ENCODE results near the gene EVC. TPM values are rescaled to one million over a fixed set of nuclear protein-coding genes. Genes with fewer than 3 reads are reported as not detected.

EVC gene
- total RNA-seq, 2 experiments from 2014 or later: 0.69 to 1.3 TPM

DNA sequence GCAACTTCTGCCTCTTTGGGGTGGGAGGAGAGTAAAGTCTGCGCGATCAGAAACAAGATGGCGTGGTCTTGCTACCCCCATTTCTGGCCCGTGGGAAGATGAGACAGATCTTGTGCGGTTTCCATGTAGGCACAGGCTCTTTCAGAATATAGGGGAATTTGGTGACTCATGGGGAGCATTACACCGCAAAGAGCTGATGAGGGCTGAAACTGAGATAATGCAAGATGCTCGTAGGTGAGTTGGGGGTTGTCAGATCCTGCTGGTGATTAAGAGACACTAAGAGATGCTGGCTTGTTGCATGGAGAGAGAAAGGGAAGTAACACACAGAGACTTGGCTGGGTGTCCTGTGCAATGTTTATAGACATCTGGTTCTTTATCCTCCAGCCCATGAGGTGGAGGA, 1.5 kb downstream of the EVC start:
- DNase-seq: no peak
- H3K27ac Mint-ChIP-seq: no peak overlapping the region
- H3K9me3 Mint-ChIP-seq: peaks cover 14% of the 10 kb centered on the region
- no peaks in the 10 kb centered on the region for H3K36me3 Mint-ChIP-seq (ENCODE audit: low read depth)
- no peak overlapping the region for H3K4me3 Mint-ChIP-seq
- peaks cover 38% of the 10 kb centered on the region for H3K27me3 Mint-ChIP-seq
- ChIA-PET POLR2A (no interaction called here), CTCF (interaction anchor here (0.7 to 1.1 kb wide), 2 partner anchors 10 to 183 kb away, joined by 3 read pairs; no protein-coding TSS in a partner anchor)
- peaks cover 5% of the 10 kb centered on the region for H3K4me1 Mint-ChIP-seq

DNA sequence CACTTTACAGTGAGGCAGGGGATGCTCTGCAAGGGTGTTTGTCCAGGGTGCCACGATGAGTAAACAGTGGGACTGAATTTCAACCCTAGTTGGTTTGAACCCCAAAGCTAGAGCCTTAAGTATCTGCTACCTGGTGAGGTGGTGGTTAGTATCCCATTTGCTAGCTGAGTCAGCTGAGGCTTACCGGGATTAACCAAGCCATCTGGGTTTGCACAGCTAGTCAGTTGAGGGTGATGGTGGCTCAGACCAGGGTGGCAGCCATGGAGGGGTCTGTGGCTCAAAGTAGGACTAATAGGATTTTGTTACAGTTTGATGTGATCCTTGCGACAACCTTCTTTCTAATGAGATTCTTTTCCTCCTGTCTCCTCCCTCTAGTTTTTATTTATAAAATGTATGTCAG, 1.9 kb downstream of the EVC start:
- DNase-seq: no peak
- peaks cover 34% of the 10 kb centered on the region for H3K27me3 Mint-ChIP-seq
- ChIA-PET CTCF (interaction anchor here (0.7 to 1.1 kb wide), 2 partner anchors 10 to 183 kb away, joined by 3 read pairs; no protein-coding TSS in a partner anchor), POLR2A (no interaction called here)
- H3K4me1 Mint-ChIP-seq: peaks cover 5% of the 10 kb centered on the region
- peaks cover 14% of the 10 kb centered on the region for H3K9me3 Mint-ChIP-seq
- H3K36me3 Mint-ChIP-seq (ENCODE audit: low read depth): no peaks in the 10 kb centered on the region
- H3K27ac Mint-ChIP-seq: no peak overlapping the region
- no peak overlapping the region for H3K4me3 Mint-ChIP-seq

DNA sequence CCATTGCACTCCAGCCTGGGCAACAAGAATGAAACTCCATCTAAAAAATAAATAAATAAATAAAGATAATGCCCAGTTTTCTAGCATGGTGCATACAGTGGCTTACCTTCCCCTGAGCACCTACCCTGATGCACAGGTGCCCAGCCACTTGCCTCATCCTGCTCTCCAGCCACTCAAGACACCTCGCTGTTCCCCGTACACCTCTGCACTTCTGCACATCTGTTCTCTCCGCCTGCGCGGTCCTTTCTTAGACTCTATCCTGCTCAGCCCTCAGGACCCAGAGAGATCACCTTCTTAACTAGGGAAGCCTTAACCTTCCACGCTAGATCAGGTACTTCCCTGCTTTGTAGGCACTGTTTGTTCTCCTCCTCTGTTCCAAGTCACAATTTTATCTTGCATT, 2.9 kb downstream of the EVC start:
- Mint-ChIP-seq H3K4me1 (peaks cover 5% of the 10 kb centered on the region), H3K27ac (no peak overlapping the region), H3K9me3 (peaks cover 14% of the 10 kb centered on the region), H3K27me3 (peaks cover 31% of the 10 kb centered on the region), H3K36me3 (ENCODE audit: low read depth) (no peaks in the 10 kb centered on the region), H3K4me3 (no peak overlapping the region)
- ChIA-PET POLR2A (interaction anchor here (0.6 kb wide), 1 partner anchor 1383 kb away, joined by 5 read pairs; no protein-coding TSS in a partner anchor), CTCF (no interaction called here)
- DNase-seq: no peak

DNA sequence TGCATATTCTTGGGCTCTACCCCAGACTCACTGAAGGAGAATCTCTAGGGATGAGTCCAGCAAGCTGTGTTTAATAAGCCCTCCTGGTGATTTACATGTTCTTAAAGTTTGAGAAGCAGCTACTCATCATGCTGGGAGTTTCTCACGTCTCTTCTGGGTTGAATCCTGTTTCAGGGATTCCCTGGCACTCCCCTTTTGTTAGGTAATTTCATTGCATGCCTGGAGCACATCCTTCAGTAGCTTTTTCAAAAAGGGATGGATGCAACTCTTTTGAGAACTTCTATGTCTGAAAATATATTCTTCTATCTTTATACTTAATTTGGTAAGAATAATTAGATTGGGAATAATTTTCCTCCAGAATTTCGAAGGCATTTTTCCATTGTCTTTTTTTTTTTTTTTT, 4.4 kb downstream of the EVC start:
- no peak overlapping the region for H3K27ac Mint-ChIP-seq
- no peaks in the 10 kb centered on the region for H3K36me3 Mint-ChIP-seq (ENCODE audit: low read depth)
- no peak for DNase-seq
- ChIA-PET CTCF (no interaction called here), POLR2A (no interaction called here)
- peaks cover 14% of the 10 kb centered on the region for H3K9me3 Mint-ChIP-seq
- peaks cover 21% of the 10 kb centered on the region for H3K27me3 Mint-ChIP-seq
- peaks cover 5% of the 10 kb centered on the region for H3K4me1 Mint-ChIP-seq
- H3K4me3 Mint-ChIP-seq: no peak overlapping the region

DNA sequence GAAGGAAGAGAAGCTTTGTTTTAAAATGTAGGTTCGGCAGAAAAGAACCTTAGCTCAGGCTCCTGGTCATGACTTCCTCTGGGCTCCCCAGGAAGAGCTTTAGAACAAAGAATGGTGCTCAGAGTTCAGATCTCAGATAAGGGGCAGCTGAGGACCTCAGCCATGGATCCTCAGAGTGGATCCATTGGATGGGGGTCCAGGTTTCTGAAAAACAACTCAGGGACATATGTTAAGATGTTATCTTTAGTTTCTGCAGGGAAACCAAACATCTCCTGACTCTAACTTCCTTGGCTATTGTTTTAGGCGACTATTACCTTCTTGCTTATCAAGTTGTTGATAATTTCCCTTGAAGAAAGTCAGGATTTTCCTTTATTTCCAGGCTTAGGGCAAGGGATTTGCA, 5.4 kb downstream of the EVC start:
- ChIA-PET CTCF (no interaction called here), POLR2A (no interaction called here)
- no peak overlapping the region for H3K4me3 Mint-ChIP-seq
- H3K27me3 Mint-ChIP-seq: peaks cover 14% of the 10 kb centered on the region
- H3K36me3 Mint-ChIP-seq (ENCODE audit: low read depth): no peaks in the 10 kb centered on the region
- H3K4me1 Mint-ChIP-seq: peaks cover 1% of the 10 kb centered on the region
- no peak overlapping the region for H3K27ac Mint-ChIP-seq
- peaks cover 14% of the 10 kb centered on the region for H3K9me3 Mint-ChIP-seq
- no peak for DNase-seq

DNA sequence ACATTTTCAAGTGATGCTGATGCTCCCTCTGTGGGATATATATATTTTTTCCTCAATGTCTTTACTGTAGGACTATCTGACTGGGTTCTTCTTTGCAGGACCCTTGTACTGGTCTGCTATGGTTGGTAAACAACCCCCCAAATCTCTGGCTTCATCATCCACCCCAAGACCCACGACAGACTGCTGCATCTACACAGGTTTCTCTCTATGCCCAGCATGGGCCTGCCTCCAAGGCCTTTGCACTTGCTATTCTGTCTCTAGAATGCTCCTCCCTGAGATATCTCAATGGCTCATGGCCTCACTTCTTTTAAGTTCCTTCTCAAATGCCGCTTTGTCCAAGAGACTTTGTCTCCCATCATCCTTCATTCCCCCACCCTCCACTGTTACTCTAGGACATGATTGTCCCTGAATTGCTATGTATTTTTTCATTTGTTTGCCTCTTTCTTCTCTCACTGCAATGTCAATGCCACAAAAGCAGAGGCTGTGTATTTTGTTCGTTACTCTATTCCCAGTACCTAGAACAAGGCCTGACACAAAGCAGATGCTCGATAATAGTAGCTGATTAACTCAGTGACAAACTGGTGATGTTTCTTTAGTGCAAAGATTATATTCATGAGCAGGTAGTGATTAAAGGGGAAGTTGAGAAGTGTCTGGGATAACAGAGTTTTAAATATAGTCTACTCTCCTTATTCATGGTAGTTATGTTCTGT, 6.6 kb downstream of the EVC start:
- Mint-ChIP-seq H3K36me3 (ENCODE audit: low read depth) (no peaks in the 10 kb centered on the region), H3K4me1 (no peaks in the 10 kb centered on the region), H3K4me3 (no peak overlapping the region), H3K27me3 (peaks cover 4% of the 10 kb centered on the region), H3K27ac (no peak overlapping the region), H3K9me3 (peaks cover 11% of the 10 kb centered on the region)
- ChIA-PET POLR2A (no interaction called here), CTCF (no interaction called here)
- DNase-seq: no peak

DNA sequence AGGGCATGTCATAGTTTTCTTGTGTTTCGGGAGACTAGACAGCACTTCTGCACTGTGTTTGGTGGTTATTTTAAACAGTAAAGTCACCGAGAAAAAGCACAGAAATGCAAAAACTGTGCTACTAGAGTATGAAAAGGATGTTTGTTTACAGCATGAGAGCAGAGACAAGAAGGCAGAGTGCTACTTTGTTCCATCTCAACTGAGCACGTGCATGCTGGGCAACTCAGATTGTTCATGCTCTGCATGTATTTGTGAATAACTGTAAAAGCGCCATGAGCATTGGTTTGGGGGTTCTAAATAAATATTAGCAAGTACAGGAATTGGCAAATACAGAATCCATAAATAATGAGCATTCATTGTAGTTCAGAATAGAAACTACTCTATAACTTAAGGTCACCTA, 7.4 kb downstream of the EVC start:
- Mint-ChIP-seq H3K4me1 (no peaks in the 10 kb centered on the region), H3K36me3 (ENCODE audit: low read depth) (no peaks in the 10 kb centered on the region), H3K27ac (no peak overlapping the region), H3K4me3 (no peak overlapping the region), H3K9me3 (peaks cover 11% of the 10 kb centered on the region), H3K27me3 (no peaks in the 10 kb centered on the region)
- ChIA-PET POLR2A (no interaction called here), CTCF (no interaction called here)
- no peak for DNase-seq

DNA sequence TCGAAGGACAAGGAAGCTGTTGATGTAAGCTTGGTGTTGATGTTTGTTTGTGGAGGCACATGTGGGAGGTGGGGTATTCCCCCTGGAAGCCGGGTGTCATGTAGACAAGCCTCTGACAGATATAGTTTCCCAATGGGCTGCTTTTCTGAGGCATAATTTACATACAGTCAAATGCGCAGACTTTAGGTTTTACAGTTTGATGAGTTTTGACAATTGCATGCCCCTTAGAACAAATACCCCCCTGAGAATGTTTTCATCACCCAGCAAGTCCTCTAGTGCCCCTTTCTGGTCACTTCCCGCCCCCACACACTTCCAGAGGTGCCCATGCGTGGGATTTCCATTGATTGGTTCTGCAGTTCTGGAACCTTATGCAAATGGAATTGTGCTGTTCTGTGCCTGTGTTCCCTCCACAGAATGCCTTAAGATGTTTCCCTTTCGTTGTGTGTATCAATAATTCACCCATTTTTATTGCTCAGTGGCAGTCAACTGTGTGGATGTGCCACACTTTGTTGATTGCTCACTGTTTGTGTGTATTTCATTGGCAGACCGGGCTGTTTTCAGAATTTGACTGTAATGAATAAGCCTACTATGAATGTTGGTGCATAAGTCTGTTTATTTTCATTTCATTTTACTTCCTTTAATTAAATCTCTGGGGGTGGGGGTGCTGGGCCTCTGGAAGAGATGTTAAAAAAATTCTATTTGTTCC, 8.5 kb downstream of the EVC start:
- H3K9me3 Mint-ChIP-seq: peaks cover 6% of the 10 kb centered on the region
- H3K27me3 Mint-ChIP-seq: no peaks in the 10 kb centered on the region
- no peak overlapping the region for H3K4me3 Mint-ChIP-seq
- no peak for DNase-seq
- H3K27ac Mint-ChIP-seq: no peak overlapping the region
- H3K36me3 Mint-ChIP-seq (ENCODE audit: low read depth): no peaks in the 10 kb centered on the region
- H3K4me1 Mint-ChIP-seq: no peaks in the 10 kb centered on the region
- CTCF ChIA-PET: no interaction called here
- POLR2A ChIA-PET: no interaction called here

DNA sequence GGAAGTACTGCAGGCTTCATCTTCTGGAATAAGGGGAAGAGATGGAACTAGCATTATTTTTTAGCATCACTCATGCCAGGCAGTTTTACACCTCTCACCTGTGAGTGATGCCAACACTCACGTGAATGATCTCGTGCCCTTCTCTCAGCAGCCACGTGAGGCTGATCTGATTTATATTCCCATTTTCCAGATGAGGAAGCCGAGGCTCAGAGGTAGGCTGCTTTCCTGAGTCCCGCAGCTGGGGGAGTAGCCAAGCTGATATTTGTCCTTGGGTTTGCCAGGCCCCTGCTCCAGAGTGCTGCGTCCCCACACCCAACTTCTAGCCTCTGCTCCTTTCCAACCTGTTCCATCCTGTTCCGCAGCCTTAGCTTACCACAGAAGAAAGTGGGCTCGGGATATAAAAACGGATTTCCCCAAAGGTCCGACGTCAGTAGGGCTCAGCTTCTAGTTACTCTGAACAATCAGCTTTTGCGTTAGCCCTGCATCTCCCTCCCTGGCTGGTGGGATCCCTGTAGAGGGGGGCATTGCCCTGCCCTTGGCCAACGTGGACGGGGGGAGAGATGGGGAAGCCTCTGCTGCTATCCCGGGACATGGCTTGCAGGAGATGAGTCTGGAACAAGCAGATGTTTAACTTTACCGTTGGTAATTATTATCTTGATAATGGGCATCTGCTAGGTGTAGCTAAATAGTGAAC, 9.3 kb downstream of the EVC start:
- H3K36me3 Mint-ChIP-seq (ENCODE audit: low read depth): no peaks in the 10 kb centered on the region
- CTCF ChIA-PET: no interaction called here

DNA sequence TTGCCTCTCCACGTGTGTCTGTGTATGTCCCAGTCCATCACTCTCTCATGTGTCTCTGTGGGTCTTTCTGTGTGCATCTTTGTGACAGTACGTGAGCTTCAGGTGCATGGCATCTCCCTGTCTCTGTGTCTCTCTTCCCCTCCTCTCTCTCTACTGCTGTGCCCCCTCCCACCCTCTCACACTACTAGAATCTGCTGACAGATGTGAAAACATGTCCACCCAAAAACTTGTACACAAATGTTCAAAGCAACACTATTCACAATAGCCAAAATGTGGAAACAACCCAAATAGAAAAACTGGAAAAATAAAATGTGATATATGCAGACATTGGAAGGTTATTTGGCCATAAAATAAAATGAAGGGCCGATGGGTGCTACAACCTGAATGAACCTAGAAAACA, 10.0 kb downstream of the EVC start:
- CTCF ChIA-PET: no interaction called here
- POLR2A ChIA-PET: interaction anchor here (0.6 kb wide), 1 partner anchor 1030 kb away, joined by 3 read pairs; no protein-coding TSS in a partner anchor

More for the DNA sequence above, 9.3 kb downstream of the EVC start:
- no peak for DNase-seq
- H3K27me3 Mint-ChIP-seq: no peaks in the 10 kb centered on the region
- no peak overlapping the region for H3K4me3 Mint-ChIP-seq
- H3K27ac Mint-ChIP-seq: no peak overlapping the region
- H3K9me3 Mint-ChIP-seq: peaks cover 1% of the 10 kb centered on the region
- H3K4me1 Mint-ChIP-seq: no peaks in the 10 kb centered on the region
- POLR2A ChIA-PET: no interaction called here

DNA sequence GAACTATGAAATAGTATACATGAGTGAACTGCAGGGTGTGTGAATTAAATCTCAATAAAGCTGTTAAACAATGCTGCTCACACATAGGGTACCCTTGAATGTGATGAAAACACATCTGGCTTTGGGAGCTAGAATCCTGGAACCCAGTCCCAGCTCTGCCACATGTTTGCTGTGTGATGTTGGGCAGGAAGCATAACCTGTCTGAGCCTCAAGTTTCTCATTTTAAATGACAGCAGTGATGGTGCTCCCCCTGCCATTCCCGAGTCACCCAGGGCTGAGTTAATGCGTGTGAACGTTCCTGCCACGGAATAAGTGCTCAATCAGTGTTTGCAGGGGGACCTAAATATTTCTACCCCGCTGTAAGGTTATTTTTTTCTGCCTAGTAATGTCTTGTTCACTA, 10.9 kb downstream of the EVC start:
- Mint-ChIP-seq H3K27ac (no peak overlapping the region), H3K9me3 (no peaks in the 10 kb centered on the region), H3K27me3 (no peaks in the 10 kb centered on the region), H3K4me1 (no peaks in the 10 kb centered on the region), H3K36me3 (ENCODE audit: low read depth) (no peaks in the 10 kb centered on the region), H3K4me3 (no peak overlapping the region)
- ChIA-PET CTCF (interaction anchor here (1.3 kb wide), 1 partner anchor 9 kb away, joined by 3 read pairs; no protein-coding TSS in a partner anchor), POLR2A (no interaction called here)
- no peak for DNase-seq

More for the DNA sequence above, 10.0 kb downstream of the EVC start:
- no peaks in the 10 kb centered on the region for H3K9me3 Mint-ChIP-seq
- no peaks in the 10 kb centered on the region for H3K36me3 Mint-ChIP-seq (ENCODE audit: low read depth)
- H3K27ac Mint-ChIP-seq: no peak overlapping the region
- no peaks in the 10 kb centered on the region for H3K27me3 Mint-ChIP-seq
- H3K4me1 Mint-ChIP-seq: no peaks in the 10 kb centered on the region
- no peak overlapping the region for H3K4me3 Mint-ChIP-seq
- no peak for DNase-seq

DNA sequence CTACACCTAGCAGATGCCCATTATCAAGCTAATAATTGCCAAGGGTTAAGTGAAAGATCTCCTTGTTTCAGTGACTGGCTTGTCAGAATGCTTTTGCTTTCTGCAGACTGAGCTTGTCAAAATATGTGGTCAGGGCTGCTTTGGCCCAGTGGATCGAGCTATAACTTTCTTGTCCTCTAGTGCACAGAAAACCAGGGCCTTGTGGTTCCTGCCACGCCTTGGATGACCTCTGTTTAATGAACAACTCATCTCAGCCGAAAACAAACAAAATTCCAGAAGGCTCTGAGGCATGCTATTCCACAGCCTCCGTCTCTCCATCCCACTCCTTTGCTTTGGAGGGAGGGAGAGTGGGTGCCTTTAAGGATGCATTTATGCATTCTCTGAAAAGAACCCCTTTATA, 11.3 kb downstream of the EVC start:
- Mint-ChIP-seq H3K27me3 (no peaks in the 10 kb centered on the region), H3K27ac (no peak overlapping the region), H3K4me1 (no peaks in the 10 kb centered on the region), H3K4me3 (no peak overlapping the region), H3K9me3 (no peaks in the 10 kb centered on the region), H3K36me3 (ENCODE audit: low read depth) (no peaks in the 10 kb centered on the region)
- POLR2A ChIA-PET: no interaction called here
- CTCF ChIA-PET: interaction anchor here (1.3 kb wide), 1 partner anchor 10 kb away, joined by 3 read pairs; no protein-coding TSS in a partner anchor
- no peak for DNase-seq

DNA sequence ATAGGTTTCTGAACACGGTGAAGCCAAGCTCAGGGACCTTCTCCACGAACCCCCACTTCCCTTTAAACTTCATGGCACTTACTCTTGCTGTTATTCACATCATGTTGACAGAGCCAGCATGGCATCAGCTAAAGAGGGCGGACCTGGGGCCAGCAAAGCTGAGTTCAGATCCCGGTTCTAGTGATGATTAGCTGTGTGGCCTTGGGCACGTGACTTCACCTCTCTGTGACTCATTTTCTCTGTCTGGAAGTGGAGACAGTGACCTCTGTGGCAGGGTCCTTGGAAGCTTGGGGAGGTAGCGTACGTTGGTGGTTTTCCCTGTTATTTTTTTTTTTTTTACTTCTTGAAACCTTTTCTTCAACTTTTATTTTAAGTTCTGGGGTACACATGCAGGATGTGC, 13.4 kb downstream of the EVC start:
- ChIA-PET CTCF (interaction anchor here (1.4 kb wide), 1 partner anchor 11 kb away, joined by 3 read pairs; no protein-coding TSS in a partner anchor), POLR2A (no interaction called here)
- H3K4me3 Mint-ChIP-seq: no peak overlapping the region
- no peak for DNase-seq
- H3K27ac Mint-ChIP-seq: no peak overlapping the region
- no peaks in the 10 kb centered on the region for H3K9me3 Mint-ChIP-seq
- H3K36me3 Mint-ChIP-seq (ENCODE audit: low read depth): no peaks in the 10 kb centered on the region
- no peaks in the 10 kb centered on the region for H3K4me1 Mint-ChIP-seq
- H3K27me3 Mint-ChIP-seq: no peaks in the 10 kb centered on the region

Data from activated CD4-positive, alpha-beta T cell treated with anti-CD3 and anti-CD28 coated beads, Interleukin-2, amount 10 ng/mL, durations not matched to agents 7 days and 5 days (primary cell).